KOPT-K1 (cell line): ENCODE results near the gene RPL41.
"Not testable (repeated sequence)": the region's sequence is repeated elsewhere in the genome, so short reads cannot be mapped to it uniquely, and the experiment has no call there.

Source experiments
- H3K27ac ChIP-seq: fragments of 200-600 bp; sonication (generic); 2 replicates; pipeline ENCODE4 v1.5.1; 2016; ENCODE audit warnings: antibody characterized with exemption, mild to moderate bottlenecking, low read depth, low read length; ENCODE audit not compliant: poor library complexity, severe bottlenecking
- H3K36me3 ChIP-seq: fragments of 200-600 bp; sonication (generic); 2 replicates; pipeline ENCODE4 v1.5.1; 2017; ENCODE audit warnings: antibody characterized with exemption, mild to moderate bottlenecking, low read length, moderate library complexity; ENCODE audit not compliant: insufficient read depth
- H3K9me3 ChIP-seq: fragments of 200-600 bp; sonication (generic); 2 replicates; pipeline ENCODE4 v1.5.1; 2017; ENCODE audit warnings: antibody characterized with exemption, low read length, mild to moderate bottlenecking; ENCODE audit not compliant: insufficient read depth, poor library complexity, severe bottlenecking

The RPL41 gene

GRCh38 chr12:56117082-56117706 lies 761 bp downstream of the RPL41 start:
- Histone ChIP-seq H3K27ac (peak overlapping the region; percentile 84), H3K36me3 (peaks cover 50% of the 10 kb centered on the region)

GRCh38 chr12:56117778-56118687 lies 1.6 kb downstream of the RPL41 start, which contains the start of gene ZC3H10:
TSS of gene ZC3H10 (plus strand) at chr12:56118266. CDS start at chr12:56120563, 2,297 bp downstream.
- H3K9me3 ChIP-seq = peaks cover 6% of the 10 kb centered on the region
- H3K36me3 ChIP-seq = peaks cover 42% of the 10 kb centered on the region
- peak within 1 kb of the TSS; percentile 84 for H3K27ac ChIP-seq

More at GRCh38 chr12:56117082-56117706, 761 bp downstream of the RPL41 start:
- H3K9me3 ChIP-seq = not testable (repeated sequence)

- Histone ChIP-seq H3K36me3 (peaks cover 34% of the 10 kb centered on the region), H3K9me3 (peaks cover 6% of the 10 kb centered on the region), H3K27ac (peak overlapping the region; percentile 64)
Observed at GRCh38 chr12:56118688-56119357, 2.4 kb downstream of the RPL41 start.

- peak overlapping the region; percentile 64 for H3K27ac ChIP-seq
- peaks cover 6% of the 10 kb centered on the region for H3K9me3 ChIP-seq
- peaks cover 29% of the 10 kb centered on the region for H3K36me3 ChIP-seq
Observed at GRCh38 chr12:56119361-56119796, 2.9 kb downstream of the RPL41 start.

- H3K27ac ChIP-seq = no peak overlapping the region
- peaks cover 2% of the 10 kb centered on the region for H3K9me3 ChIP-seq
- peaks cover 26% of the 10 kb centered on the region for H3K36me3 ChIP-seq
Observed at GRCh38 chr12:56120158-56120846, 3.9 kb downstream of the RPL41 start.

- Histone ChIP-seq H3K9me3 (no peaks in the 10 kb centered on the region), H3K36me3 (peaks cover 26% of the 10 kb centered on the region), H3K27ac (no peak overlapping the region)
Observed at GRCh38 chr12:56121204-56121870, 4.9 kb downstream of the RPL41 start.

- Histone ChIP-seq H3K27ac (no peak overlapping the region), H3K36me3 (peaks cover 26% of the 10 kb centered on the region), H3K9me3 (no peaks in the 10 kb centered on the region)
Observed at GRCh38 chr12:56122637-56123036, 6.2 kb downstream of the RPL41 start.

GRCh38 chr12:56124133-56124532 lies 7.7 kb downstream of the RPL41 start:
- no peaks in the 10 kb centered on the region for H3K9me3 ChIP-seq
- peaks cover 26% of the 10 kb centered on the region for H3K36me3 ChIP-seq
- H3K27ac ChIP-seq = no peak overlapping the region

GRCh38 chr12:56126732-56127239 lies 10.4 kb downstream of the RPL41 start:
- H3K27ac ChIP-seq = peak overlapping the region; percentile 55
- H3K9me3 ChIP-seq = no peaks in the 10 kb centered on the region
- peaks cover 21% of the 10 kb centered on the region for H3K36me3 ChIP-seq

- Histone ChIP-seq H3K36me3 (peaks cover 25% of the 10 kb centered on the region), H3K9me3 (no peaks in the 10 kb centered on the region), H3K27ac (peak overlapping the region; percentile 42)
Observed at GRCh38 chr12:56127485-56127887, 11.1 kb downstream of the RPL41 start.

- no peaks in the 10 kb centered on the region for H3K9me3 ChIP-seq
- peaks cover 31% of the 10 kb centered on the region for H3K36me3 ChIP-seq
- H3K27ac ChIP-seq = peak within 1 kb of the TSS; percentile 77
Observed at GRCh38 chr12:56127888-56128669, 11.6 kb downstream of the RPL41 start, which contains the start of gene ESYT1. TSS of gene ESYT1 (plus strand) at chr12:56128267. CDS start at chr12:56128320, 53 bp downstream.

- Histone ChIP-seq H3K27ac (peak overlapping the region; percentile 77), H3K36me3 (peaks cover 37% of the 10 kb centered on the region), H3K9me3 (no peaks in the 10 kb centered on the region)
Observed at GRCh38 chr12:56128670-56129205, 12.3 kb downstream of the RPL41 start.
